Fibroblast of the conjunctiva (primary cell): ENCODE results near the gene MVB12B.
A peak's percentile ranks its signal among the peaks of the same experiment; 100 is the strongest.

Source experiments
- DNase-seq: peaks from one replicate; pipeline ENCODE4 v3.0.0-alpha.2; 2010; ENCODE audit warnings: low read depth

Gene MVB12B

GRCh38 chr9:126494746-126495145 lies 168.1 kb downstream of the MVB12B start:
- no peak for DNase-seq

GRCh38 chr9:126495411-126496180 lies 169.0 kb downstream of the MVB12B start:
- DNase-seq, result no peak

- DNase-seq, result no peak
These were observed 169.6 kb downstream of the MVB12B start for GRCh38 chr9:126496181-126496576.

GRCh38 chr9:126496781-126497659 lies 170.4 kb downstream of the MVB12B start:
- DNase-seq, result no peak

- no peak for DNase-seq
These were observed 171.1 kb downstream of the MVB12B start for GRCh38 chr9:126497660-126498275.

- no peak for DNase-seq
These were observed 171.7 kb downstream of the MVB12B start for GRCh38 chr9:126498331-126498730.

GRCh38 chr9:126499005-126499910 lies 172.6 kb downstream of the MVB12B start:
- DNase-seq, result no peak

- no peak for DNase-seq
These were observed 173.4 kb downstream of the MVB12B start for GRCh38 chr9:126499911-126500599.

GRCh38 chr9:126500600-126501382 lies 174.2 kb downstream of the MVB12B start:
- DNase-seq, result peak; percentile 43

GRCh38 chr9:126501383-126502331 lies 175.0 kb downstream of the MVB12B start:
- DNase-seq, result no peak

GRCh38 chr9:126502417-126503332 lies 176.0 kb downstream of the MVB12B start:
- DNase-seq, result no peak

GRCh38 chr9:126503333-126504085 lies 176.9 kb downstream of the MVB12B start:
- DNase-seq, result no peak

- DNase-seq, result no peak
These were observed 177.7 kb downstream of the MVB12B start for GRCh38 chr9:126504086-126504976.

GRCh38 chr9:126504977-126505455 lies 178.4 kb downstream of the MVB12B start:
- no peak for DNase-seq

GRCh38 chr9:126505697-126506346 lies 179.2 kb downstream of the MVB12B start:
- DNase-seq, result no peak
